Activated CD4-positive, alpha-beta memory T cell treated with anti-CD3 and anti-CD28 coated beads, Interleukin-2, amount 10 ng/mL, durations not matched to agents 7 days and 5 days (primary cell): ENCODE measurements around the gene TMEM91. TPM values are rescaled to one million over a fixed set of nuclear protein-coding genes. Genes with fewer than 3 reads are reported as not detected.
A peak's percentile ranks its signal among the peaks of the same experiment; 100 is the strongest.

ENCODE experiments used
- CTCF ChIA-PET: fragments of 350-600 bp; sonication (Branson Sonifier 250); formaldehyde crosslinking; loops from one replicate; lab custom pipeline; 2021; ENCODE audit warnings: antibody characterized with exemption, inconsistent platforms; lab: Charles Lee
- POLR2A ChIA-PET: fragments of 350-600 bp; sonication (Branson Sonifier 250); formaldehyde crosslinking; loops from one replicate; lab custom pipeline; 2021; ENCODE audit warnings: antibody characterized with exemption; lab: Charles Lee
- DNase-seq: peaks from one replicate; pipeline ENCODE4 v3.0.0-alpha.2; 2020
- H3K27ac Mint-ChIP-seq: one replicate; pipeline ENCODE4 v1.8.0; 2021; ENCODE audit warnings: mild to moderate bottlenecking, mixed read lengths
- H3K27me3 Mint-ChIP-seq: one replicate; pipeline ENCODE4 v1.8.0; 2021; ENCODE audit warnings: mixed read lengths
- H3K36me3 Mint-ChIP-seq: one replicate; pipeline ENCODE4 v1.8.0; 2021; ENCODE audit warnings: low read depth, mixed read lengths
- H3K4me1 Mint-ChIP-seq: one replicate; pipeline ENCODE4 v1.8.0; 2021; ENCODE audit warnings: mixed read lengths
- H3K4me3 Mint-ChIP-seq: one replicate; pipeline ENCODE4 v1.8.0; 2021; ENCODE audit warnings: mild to moderate bottlenecking, mixed read lengths
- H3K9me3 Mint-ChIP-seq: one replicate; pipeline ENCODE4 v1.8.0; 2021; ENCODE audit warnings: mixed read lengths
- total RNA-seq, 2 experiments: library from RNA; stranded (reverse); gene quantifications; one replicate each; pipeline ENCODE4 v1.2.3, GENCODE V29; 2021

TMEM91 gene
- 1 to 10 TPM; 8.0 to 9.6 TPM for total RNA-seq

- Mint-ChIP-seq H3K27me3 (no peaks in the 10 kb centered on the region), H3K36me3 (no peaks in the 10 kb centered on the region), H3K4me3 (peak within 1 kb of the TSS; percentile 62), H3K9me3 (no peaks in the 10 kb centered on the region), H3K4me1 (peaks cover 15% of the 10 kb centered on the region), H3K27ac (no peak within 1 kb of the TSS)
- ChIA-PET POLR2A (interaction anchor here (1.4 to 1.7 kb wide), 2 partner anchors 13 to 20 kb away, joined by 4 read pairs; partner anchors contain the start of gene B9D2), CTCF (interaction anchor here (0.7 kb wide), 1 partner anchor 18 kb away, joined by 3 read pairs; no protein-coding TSS in a partner anchor)
- DNase-seq: no peak
Measured at GRCh38 chr19:41376241-41376997, at the start of gene TMEM91. Gene TMEM91, plus strand, starts transcription at chr19:41376533. Its CDS starts 1,777 bp downstream, at chr19:41378310.

- Mint-ChIP-seq H3K4me1 (peaks cover 69% of the 10 kb centered on the region), H3K27ac (peak overlapping the region; percentile 87), H3K9me3 (no peaks in the 10 kb centered on the region), H3K4me3 (peak overlapping the region; percentile 65), H3K27me3 (no peaks in the 10 kb centered on the region), H3K36me3 (peaks cover 58% of the 10 kb centered on the region)
- peak; percentile 47 for DNase-seq
- ChIA-PET CTCF (interaction anchor here (1.0 to 3.2 kb wide), 6 partner anchors 10 to 104 kb away, joined by 3 to 27 read pairs (median 6); partner anchors contain the start of genes HNRNPUL1 and TGFB1), POLR2A (interaction anchor here (0.7 to 7.7 kb wide), 18 partner anchors 10 to 550 kb away, joined by 3 to 65 read pairs (median 6); partner anchors contain the start of genes B9D2, CCDC97, DMAC2 and HNRNPUL1)
Measured at GRCh38 chr19:41327076-41327575, 49.2 kb upstream of the TMEM91 start.

- Mint-ChIP-seq H3K4me1 (peaks cover 73% of the 10 kb centered on the region), H3K27ac (peak overlapping the region; percentile 95), H3K4me3 (peak overlapping the region; percentile 68), H3K36me3 (peaks cover 58% of the 10 kb centered on the region), H3K27me3 (no peaks in the 10 kb centered on the region), H3K9me3 (no peaks in the 10 kb centered on the region)
- ChIA-PET POLR2A (interaction anchor here (0.7 to 7.7 kb wide), 19 partner anchors 9 to 550 kb away, joined by 3 to 65 read pairs (median 6); partner anchors contain the start of genes B9D2, CCDC97, DMAC2 and HNRNPUL1), CTCF (interaction anchor here (1.0 to 3.2 kb wide), 7 partner anchors 10 to 103 kb away, joined by 3 to 27 read pairs (median 4); partner anchors contain the start of genes HNRNPUL1 and TGFB1)
- peak; percentile 89 for DNase-seq
Measured at GRCh38 chr19:41327576-41328156, 48.7 kb upstream of the TMEM91 start.

- DNase-seq: peak; percentile 69
- Mint-ChIP-seq H3K4me1 (peaks cover 69% of the 10 kb centered on the region), H3K9me3 (no peaks in the 10 kb centered on the region), H3K27ac (peak overlapping the region; percentile 95), H3K4me3 (peak overlapping the region; percentile 68), H3K27me3 (no peaks in the 10 kb centered on the region), H3K36me3 (peaks cover 55% of the 10 kb centered on the region)
- POLR2A ChIA-PET: interaction anchor here (1.0 to 7.7 kb wide), 14 partner anchors 8 to 112 kb away, joined by 3 to 65 read pairs (median 10); partner anchors contain the start of genes B9D2, CCDC97, DMAC2 and HNRNPUL1
- CTCF ChIA-PET: interaction anchor here (1.0 to 3.2 kb wide), 7 partner anchors 11 to 103 kb away, joined by 3 to 27 read pairs (median 4); partner anchors contain the start of genes HNRNPUL1 and TGFB1
Measured at GRCh38 chr19:41328157-41328841, 48.0 kb upstream of the TMEM91 start.

GRCh38 chr19:41328842-41329225, 47.5 kb upstream of the TMEM91 start:
- peaks cover 60% of the 10 kb centered on the region for H3K36me3 Mint-ChIP-seq
- peak overlapping the region; percentile 95 for H3K27ac Mint-ChIP-seq

GRCh38 chr19:41330481-41330880, 45.9 kb upstream of the TMEM91 start:
- peaks cover 65% of the 10 kb centered on the region for H3K36me3 Mint-ChIP-seq
- H3K4me1 Mint-ChIP-seq: peaks cover 68% of the 10 kb centered on the region
- DNase-seq: no peak
- no peaks in the 10 kb centered on the region for H3K9me3 Mint-ChIP-seq
- H3K27ac Mint-ChIP-seq: peak overlapping the region; percentile 84
- CTCF ChIA-PET: no interaction called here
- no peaks in the 10 kb centered on the region for H3K27me3 Mint-ChIP-seq
- POLR2A ChIA-PET: no interaction called here
- H3K4me3 Mint-ChIP-seq: no peak overlapping the region

More at GRCh38 chr19:41328842-41329225, 47.5 kb upstream of the TMEM91 start:
- Mint-ChIP-seq H3K4me1 (peaks cover 73% of the 10 kb centered on the region), H3K27me3 (no peaks in the 10 kb centered on the region), H3K4me3 (peak overlapping the region; percentile 68), H3K9me3 (no peaks in the 10 kb centered on the region)
- POLR2A ChIA-PET: interaction anchor here (2.1 to 7.7 kb wide), 10 partner anchors 8 to 111 kb away, joined by 6 to 65 read pairs (median 24); partner anchors contain the start of genes CCDC97, DMAC2, HNRNPUL1 and TGFB1
- no peak for DNase-seq
- CTCF ChIA-PET: interaction anchor here (1.1 to 3.2 kb wide), 5 partner anchors 20 to 103 kb away, joined by 3 to 27 read pairs (median 7); partner anchors contain the start of genes HNRNPUL1 and TGFB1

GRCh38 chr19:41330946-41331678, 45.2 kb upstream of the TMEM91 start:
- no peak overlapping the region for H3K4me3 Mint-ChIP-seq
- POLR2A ChIA-PET: interaction anchor here (1.2 kb wide), 2 partner anchors 17 to 23 kb away, joined by 3 read pairs; no protein-coding TSS in a partner anchor
- no peaks in the 10 kb centered on the region for H3K9me3 Mint-ChIP-seq
- H3K27me3 Mint-ChIP-seq: no peaks in the 10 kb centered on the region
- H3K36me3 Mint-ChIP-seq: peaks cover 67% of the 10 kb centered on the region
- H3K4me1 Mint-ChIP-seq: peaks cover 69% of the 10 kb centered on the region
- CTCF ChIA-PET: no interaction called here
- no peak for DNase-seq
- peak overlapping the region; percentile 67 for H3K27ac Mint-ChIP-seq

- no peak overlapping the region for H3K4me3 Mint-ChIP-seq
- H3K36me3 Mint-ChIP-seq: peaks cover 64% of the 10 kb centered on the region
Measured at GRCh38 chr19:41332000-41332399, 44.3 kb upstream of the TMEM91 start.

GRCh38 chr19:41332468-41332867, 43.9 kb upstream of the TMEM91 start:
- Mint-ChIP-seq H3K9me3 (no peaks in the 10 kb centered on the region), H3K4me3 (no peak overlapping the region), H3K27me3 (no peaks in the 10 kb centered on the region), H3K4me1 (peaks cover 63% of the 10 kb centered on the region), H3K36me3 (peaks cover 64% of the 10 kb centered on the region), H3K27ac (no peak overlapping the region)
- CTCF ChIA-PET: interaction anchor here (1.1 kb wide), 1 partner anchor 68 kb away, joined by 4 read pairs; the partner anchor contains the start of gene HNRNPUL1
- no peak for DNase-seq
- POLR2A ChIA-PET: interaction anchor here (1.0 to 1.2 kb wide), 3 partner anchors 16 to 31 kb away, joined by 3 read pairs; partner anchors contain the start of gene B9D2

More at GRCh38 chr19:41332000-41332399, 44.3 kb upstream of the TMEM91 start:
- Mint-ChIP-seq H3K27ac (no peak overlapping the region), H3K4me1 (peaks cover 64% of the 10 kb centered on the region), H3K9me3 (no peaks in the 10 kb centered on the region), H3K27me3 (no peaks in the 10 kb centered on the region)
- POLR2A ChIA-PET: interaction anchor here (1.0 to 1.2 kb wide), 3 partner anchors 16 to 32 kb away, joined by 3 read pairs; partner anchors contain the start of gene B9D2
- CTCF ChIA-PET: interaction anchor here (1.1 kb wide), 1 partner anchor 68 kb away, joined by 4 read pairs; the partner anchor contains the start of gene HNRNPUL1
- no peak for DNase-seq

- peak overlapping the region; percentile 36 for H3K27ac Mint-ChIP-seq
Measured at GRCh38 chr19:41334793-41335192, 41.5 kb upstream of the TMEM91 start.

GRCh38 chr19:41335467-41335866, 40.9 kb upstream of the TMEM91 start:
- Mint-ChIP-seq H3K9me3 (no peaks in the 10 kb centered on the region), H3K27me3 (no peaks in the 10 kb centered on the region), H3K4me3 (no peak overlapping the region), H3K36me3 (peaks cover 72% of the 10 kb centered on the region), H3K4me1 (peaks cover 55% of the 10 kb centered on the region), H3K27ac (no peak overlapping the region)
- no peak for DNase-seq
- CTCF ChIA-PET: interaction anchor here (0.6 to 1.5 kb wide), 4 partner anchors 16 to 1589 kb away, joined by 3 to 4 read pairs (median 4); no protein-coding TSS in a partner anchor
- POLR2A ChIA-PET: interaction anchor here (2.9 kb wide), 1 partner anchor 17 kb away, joined by 15 read pairs; no protein-coding TSS in a partner anchor

More at GRCh38 chr19:41334793-41335192, 41.5 kb upstream of the TMEM91 start:
- Mint-ChIP-seq H3K36me3 (peaks cover 70% of the 10 kb centered on the region), H3K4me1 (peaks cover 55% of the 10 kb centered on the region), H3K4me3 (no peak overlapping the region), H3K27me3 (no peaks in the 10 kb centered on the region), H3K9me3 (no peaks in the 10 kb centered on the region)
- ChIA-PET POLR2A (interaction anchor here (2.9 kb wide), 1 partner anchor 17 kb away, joined by 15 read pairs; no protein-coding TSS in a partner anchor), CTCF (interaction anchor here (0.7 kb wide), 1 partner anchor 17 kb away, joined by 4 read pairs; no protein-coding TSS in a partner anchor)
- DNase-seq: no peak
